GM18526 (cell line): Measurements from ENCODE around the gene METTL27.

Source experiments
- POLR2A ChIP-seq: IDR thresholded peaks from 3 replicates; pipeline ENCODE4 v1.6.1; 2011; ENCODE audit not compliant: insufficient read length; ENCODE audit errors: extremely low read depth

METTL27 gene

GRCh38 chr7:73830681-73831583 lies 11.4 kb downstream of the METTL27 start, which contains the start of gene CLDN4:
Gene CLDN4, plus strand, starts transcription at chr7:73830996. Its CDS starts 206 bp downstream, at chr7:73831202.
- TF ChIP-seq POLR2A, result no peak

GRCh38 chr7:73829921-73830680 lies 12.2 kb downstream of the METTL27 start:
- no peak for TF ChIP-seq POLR2A

GRCh38 chr7:73829505-73829904 lies 12.8 kb downstream of the METTL27 start:
- TF ChIP-seq POLR2A, result no peak

GRCh38 chr7:73828972-73829371 lies 13.3 kb downstream of the METTL27 start:
- no peak for TF ChIP-seq POLR2A

- TF ChIP-seq POLR2A, result no peak
These were observed 14.1 kb downstream of the METTL27 start for GRCh38 chr7:73828107-73828803.

- TF ChIP-seq POLR2A, result no peak
These were observed 14.7 kb downstream of the METTL27 start for GRCh38 chr7:73827567-73828106.

- no peak for TF ChIP-seq POLR2A
These were observed 17.3 kb downstream of the METTL27 start for GRCh38 chr7:73824986-73825385.

GRCh38 chr7:73823873-73824592 lies 18.3 kb downstream of the METTL27 start:
- no peak for TF ChIP-seq POLR2A

GRCh38 chr7:73823257-73823656 lies 19.1 kb downstream of the METTL27 start:
- TF ChIP-seq POLR2A, result no peak

GRCh38 chr7:73822319-73823173 lies 19.8 kb downstream of the METTL27 start:
- TF ChIP-seq POLR2A, result no peak

- no peak for TF ChIP-seq POLR2A
These were observed 22.3 kb downstream of the METTL27 start for GRCh38 chr7:73820013-73820412.

- TF ChIP-seq POLR2A, result no peak
These were observed 25.2 kb downstream of the METTL27 start for GRCh38 chr7:73817121-73817520.

- no peak for TF ChIP-seq POLR2A
These were observed 26.9 kb downstream of the METTL27 start for GRCh38 chr7:73815436-73815835.

GRCh38 chr7:73812996-73813395 lies 29.3 kb downstream of the METTL27 start:
- TF ChIP-seq POLR2A, result no peak

GRCh38 chr7:73811760-73812168 lies 30.6 kb downstream of the METTL27 start:
- no peak for TF ChIP-seq POLR2A
